ENCODE measurements around the gene EVI5L.
A peak's percentile ranks its signal among the peaks of the same experiment; 100 is the strongest.
"Not testable (repeated sequence)": the region's sequence is repeated elsewhere in the genome, so short reads cannot be mapped to it uniquely, and the experiment has no call there.

The EVI5L gene

GRCh38 chr19:7829561-7830271, at the start of gene EVI5L:
Gene EVI5L, plus strand, starts transcription at chr19:7830218. Its CDS starts 16,325 bp downstream, at chr19:7846543.
- peak; percentile 97 to 98 for DNase-seq (ENCODE audit: extremely low read depth in 1 of 2, low read depth in 1 of 2)

GRCh38 chr19:7781157-7781556, 48.9 kb upstream of the EVI5L start:
- DNase-seq (ENCODE audit: extremely low read depth in 1 of 2, low read depth in 1 of 2) = no peak

- no peak for DNase-seq (ENCODE audit: extremely low read depth in 1 of 2, low read depth in 1 of 2)
These were observed 46.0 kb upstream of the EVI5L start for GRCh38 chr19:7783991-7784423.

GRCh38 chr19:7784856-7785255, 45.2 kb upstream of the EVI5L start:
- DNase-seq (ENCODE audit: extremely low read depth in 1 of 2, low read depth in 1 of 2) = no peak

GRCh38 chr19:7787141-7787540, 42.9 kb upstream of the EVI5L start:
- DNase-seq (ENCODE audit: extremely low read depth in 1 of 2, low read depth in 1 of 2) = no peak

- no peak for DNase-seq (ENCODE audit: extremely low read depth in 1 of 2, low read depth in 1 of 2)
These were observed 42.3 kb upstream of the EVI5L start for GRCh38 chr19:7787602-7788177.

- DNase-seq (ENCODE audit: extremely low read depth in 1 of 2, low read depth in 1 of 2) = no peak
These were observed 41.7 kb upstream of the EVI5L start for GRCh38 chr19:7788178-7788932.

- no peak for DNase-seq (ENCODE audit: extremely low read depth in 1 of 2, low read depth in 1 of 2)
These were observed 41.1 kb upstream of the EVI5L start for GRCh38 chr19:7788933-7789323.

- DNase-seq (ENCODE audit: extremely low read depth in 1 of 2, low read depth in 1 of 2) = no peak
These were observed 40.6 kb upstream of the EVI5L start for GRCh38 chr19:7789447-7789846.

- DNase-seq (ENCODE audit: extremely low read depth in 1 of 2, low read depth in 1 of 2) = no peak
These were observed 39.6 kb upstream of the EVI5L start for GRCh38 chr19:7790416-7790815.

- DNase-seq (ENCODE audit: extremely low read depth in 1 of 2, low read depth in 1 of 2) = no peak
These were observed 37.7 kb upstream of the EVI5L start for GRCh38 chr19:7792281-7792680.

GRCh38 chr19:7792701-7793100, 37.3 kb upstream of the EVI5L start:
- DNase-seq (ENCODE audit: extremely low read depth in 1 of 2, low read depth in 1 of 2) = not testable (repeated sequence)

GRCh38 chr19:7793493-7793892, 36.5 kb upstream of the EVI5L start:
- no peak for DNase-seq (ENCODE audit: extremely low read depth in 1 of 2, low read depth in 1 of 2)

- no peak for DNase-seq (ENCODE audit: extremely low read depth in 1 of 2, low read depth in 1 of 2)
These were observed 34.4 kb upstream of the EVI5L start for GRCh38 chr19:7795555-7796161.

GRCh38 chr19:7799640-7800355, 30.2 kb upstream of the EVI5L start:
- peak in 1 of 2 donors; percentile 26 for DNase-seq (ENCODE audit: extremely low read depth in 1 of 2, low read depth in 1 of 2)

GRCh38 chr19:7801020-7801570, 28.9 kb upstream of the EVI5L start:
- DNase-seq (ENCODE audit: extremely low read depth in 1 of 2, low read depth in 1 of 2) = no peak

GRCh38 chr19:7806234-7806633, 23.8 kb upstream of the EVI5L start:
- no peak for DNase-seq (ENCODE audit: extremely low read depth in 1 of 2, low read depth in 1 of 2)

GRCh38 chr19:7806876-7807275, 23.1 kb upstream of the EVI5L start:
- no peak for DNase-seq (ENCODE audit: extremely low read depth in 1 of 2, low read depth in 1 of 2)

GRCh38 chr19:7808108-7808507, 21.9 kb upstream of the EVI5L start:
- DNase-seq (ENCODE audit: extremely low read depth in 1 of 2, low read depth in 1 of 2) = no peak

- no peak for DNase-seq (ENCODE audit: extremely low read depth in 1 of 2, low read depth in 1 of 2)
These were observed 18.0 kb upstream of the EVI5L start for GRCh38 chr19:7811989-7812388.

GRCh38 chr19:7815325-7815724, 14.7 kb upstream of the EVI5L start:
- DNase-seq (ENCODE audit: extremely low read depth in 1 of 2, low read depth in 1 of 2) = no peak
